ENCODE measurements around the gene IQCM.
"Not testable (repeated sequence)": the region's sequence is repeated elsewhere in the genome, so short reads cannot be mapped to it uniquely, and the experiment has no call there.

IQCM gene

GRCh38 chr4:149409146-149409545 is 406.5 kb downstream of the IQCM start:
- no peak for DNase-seq

- no peak for DNase-seq
These were observed 411.5 kb downstream of the IQCM start for GRCh38 chr4:149404143-149404542.

- no peak for DNase-seq
These were observed 412.6 kb downstream of the IQCM start for GRCh38 chr4:149403081-149403480.

GRCh38 chr4:149398993-149399392 is 416.6 kb downstream of the IQCM start:
- DNase-seq = no peak

GRCh38 chr4:149370785-149371420 is 444.7 kb downstream of the IQCM start:
- DNase-seq = no peak

GRCh38 chr4:149370002-149370401 is 445.6 kb downstream of the IQCM start:
- no peak for DNase-seq

- DNase-seq = no peak
These were observed 462.4 kb downstream of the IQCM start for GRCh38 chr4:149353241-149353640.

- DNase-seq = no peak
These were observed 466.1 kb downstream of the IQCM start for GRCh38 chr4:149349541-149349940.

GRCh38 chr4:149347139-149347538 is 468.5 kb downstream of the IQCM start:
- no peak for DNase-seq

GRCh38 chr4:149345424-149345823 is 470.2 kb downstream of the IQCM start:
- DNase-seq = no peak

- no peak for DNase-seq
These were observed 471.2 kb downstream of the IQCM start for GRCh38 chr4:149344436-149344835.

GRCh38 chr4:149343614-149344013 is 472.0 kb downstream of the IQCM start:
- no peak for DNase-seq

- not testable (repeated sequence) for DNase-seq
These were observed 474.5 kb downstream of the IQCM start for GRCh38 chr4:149341117-149341516.

- DNase-seq = no peak
These were observed 487.5 kb downstream of the IQCM start for GRCh38 chr4:149328161-149328560.

GRCh38 chr4:149322203-149322602 is 493.4 kb downstream of the IQCM start:
- no peak for DNase-seq

- no peak for DNase-seq
These were observed 494.2 kb downstream of the IQCM start for GRCh38 chr4:149321438-149321837.

- no peak for DNase-seq
These were observed 504.6 kb downstream of the IQCM start for GRCh38 chr4:149311076-149311475.

- DNase-seq = no peak
These were observed 509.1 kb downstream of the IQCM start for GRCh38 chr4:149306537-149306936.
